HEK293 (cell line): ENCODE measurements around the gene UHMK1.
A peak's percentile ranks its signal among the peaks of the same experiment; 100 is the strongest.

Source experiments
- CTCF ChIA-PET: fragments of 350-600 bp; formaldehyde crosslinking; extraction: SDS; loops from one replicate; lab custom pipeline; 2021; ENCODE audit warnings: antibody characterized with exemption; lab: Yijun Ruan, JAX
- POLR2A ChIA-PET: fragments of 300-600 bp; formaldehyde crosslinking; extraction: SDS; loops from one replicate; lab custom pipeline; 2020; ENCODE audit warnings: antibody characterized with exemption, inconsistent platforms; lab: Yijun Ruan, JAX
- H3K27ac ChIP-seq: fragments of 200-500 bp; sonication (Bioruptor generic); 2 replicates; pipeline ENCODE4 v1.5.1; 2014; ENCODE audit warnings: low read depth, low read length, control low read depth, inconsistent platforms; ENCODE audit errors: extremely low read depth
- H3K36me3 ChIP-seq, 2 experiments: fragments of 200-500 bp in 1 of 2; sonication (Bioruptor generic) in 1 of 2; 1 replicate in 1 of 2; 2 replicates in 1 of 2; pipeline ENCODE4 v1.5.1; 2014 to 2017; ENCODE audit warnings: inconsistent platforms in 2 of 2, low read length in 2 of 2; ENCODE audit not compliant: control insufficient read depth in 2 of 2, insufficient read depth in 1 of 2
- H3K4me1 ChIP-seq: fragments of 200-500 bp; sonication (Bioruptor generic); 2 replicates; pipeline ENCODE4 v1.5.1; 2014; ENCODE audit warnings: mild to moderate bottlenecking, low read length, inconsistent platforms; ENCODE audit not compliant: control insufficient read depth, insufficient read depth
- H3K4me3 ChIP-seq: 2 replicates; pipeline ENCODE4 v1.5.1; 2011; ENCODE audit warnings: low read depth, mild to moderate bottlenecking, control low read depth, low read length, moderate library complexity
- H3K9me3 ChIP-seq: fragments of 200-500 bp; sonication (Bioruptor generic); 2 replicates; pipeline ENCODE4 v1.5.1; 2014; ENCODE audit warnings: low read depth, low read length, inconsistent platforms; ENCODE audit not compliant: control insufficient read depth, insufficient read depth
- KLF10 ChIP-seq: fragments of 450-650 bp; IDR thresholded peaks from 2 replicates; pipeline ENCODE4 v1.5.1; 2018; ENCODE audit warnings: missing biosample characterization, mild to moderate bottlenecking, missing genetic modification characterization
- PATZ1 ChIP-seq: fragments of 450-650 bp; formaldehyde crosslinking; IDR thresholded peaks from 2 replicates; pipeline ENCODE4 v1.5.1; 2016; ENCODE audit warnings: missing biosample characterization, missing genetic modification characterization
- PRDM1 ChIP-seq: fragments of 450-650 bp; formaldehyde crosslinking; IDR thresholded peaks from 2 replicates; pipeline ENCODE4; 2016; ENCODE audit warnings: missing biosample characterization, missing genetic modification characterization
- PRDM10 ChIP-seq: fragments of 450-650 bp; formaldehyde crosslinking; IDR thresholded peaks from 2 replicates; pipeline ENCODE4 v1.5.1; 2016; ENCODE audit warnings: missing biosample characterization, missing genetic modification characterization
- REPIN1 ChIP-seq: fragments of 450-650 bp; formaldehyde crosslinking; IDR thresholded peaks from 2 replicates; pipeline ENCODE4 v1.5.1; 2017; ENCODE audit warnings: missing biosample characterization, missing genetic modification characterization, low read depth
- SP2 ChIP-seq: fragments of 450-650 bp; formaldehyde crosslinking; IDR thresholded peaks from 2 replicates; pipeline ENCODE4 v1.5.1; 2016; ENCODE audit warnings: missing biosample characterization, missing genetic modification characterization
- SP7 ChIP-seq: fragments of 450-650 bp; formaldehyde crosslinking; IDR thresholded peaks from 2 replicates; pipeline ENCODE4 v1.5.1; 2016; ENCODE audit warnings: missing biosample characterization, missing genetic modification characterization
- TRIM28 ChIP-seq: IDR thresholded peaks from 2 replicates; pipeline ENCODE4 v1.6.1; 2011; ENCODE audit warnings: low read length, control low read depth, borderline replicate concordance
- YY1 ChIP-seq: fragments of 450-650 bp; formaldehyde crosslinking; IDR thresholded peaks from 2 replicates; pipeline ENCODE4 v1.5.1; 2018; ENCODE audit warnings: missing biosample characterization, missing genetic modification characterization
- ZBTB11 ChIP-seq: fragments of 450-650 bp; formaldehyde crosslinking; conservative IDR thresholded peaks from 2 replicates; pipeline ENCODE4 v1.5.1; 2016; ENCODE audit warnings: low read depth, missing biosample characterization, missing genetic modification characterization
- ZBTB17 ChIP-seq: fragments of 450-650 bp; formaldehyde crosslinking; IDR thresholded peaks from 2 replicates; pipeline ENCODE4 v1.5.1; 2016; ENCODE audit warnings: missing biosample characterization, missing genetic modification characterization
- ZBTB20 ChIP-seq: fragments of 450-650 bp; formaldehyde crosslinking; IDR thresholded peaks from 2 replicates; pipeline ENCODE4 v1.5.1; 2016; ENCODE audit warnings: missing biosample characterization, missing genetic modification characterization
- ZFP37 ChIP-seq: fragments of 450-650 bp; formaldehyde crosslinking; IDR thresholded peaks from 2 replicates; pipeline ENCODE4 v1.5.1; 2016; ENCODE audit warnings: missing biosample characterization, missing genetic modification characterization
- ZNF248 ChIP-seq: fragments of 450-650 bp; formaldehyde crosslinking; IDR thresholded peaks from 2 replicates; pipeline ENCODE4 v1.5.1; 2017; ENCODE audit warnings: missing biosample characterization, missing genetic modification characterization
- ZNF335 ChIP-seq: fragments of 450-650 bp; formaldehyde crosslinking; conservative IDR thresholded peaks from 2 replicates; pipeline ENCODE4 v1.5.1; 2016; ENCODE audit warnings: missing biosample characterization, missing genetic modification characterization
- ZNF341 ChIP-seq: fragments of 450-650 bp; formaldehyde crosslinking; IDR thresholded peaks from 2 replicates; pipeline ENCODE4; 2016; ENCODE audit warnings: low read depth, missing biosample characterization, missing genetic modification characterization
- ZNF394 ChIP-seq: fragments of 450-650 bp; formaldehyde crosslinking; IDR thresholded peaks from 2 replicates; pipeline ENCODE4 v1.5.1; 2016; ENCODE audit warnings: missing biosample characterization, missing genetic modification characterization, mild to moderate bottlenecking, moderate library complexity, borderline replicate concordance
- ZNF449 ChIP-seq: fragments of 450-650 bp; formaldehyde crosslinking; IDR thresholded peaks from 2 replicates; pipeline ENCODE4 v1.5.1; 2017; ENCODE audit warnings: missing biosample characterization, mild to moderate bottlenecking, missing genetic modification characterization, moderate library complexity
- ZNF513 ChIP-seq: fragments of 450-650 bp; IDR thresholded peaks from 2 replicates; pipeline ENCODE4 v1.5.1; 2018; ENCODE audit warnings: missing biosample characterization, missing genetic modification characterization
- ZNF529 ChIP-seq: fragments of 450-650 bp; formaldehyde crosslinking; IDR thresholded peaks from 2 replicates; pipeline ENCODE4 v1.5.1; 2017; ENCODE audit warnings: missing genetic modification characterization, missing biosample characterization; ENCODE audit not compliant: insufficient replicate concordance
- ZNF560 ChIP-seq: fragments of 450-650 bp; formaldehyde crosslinking; IDR thresholded peaks from 2 replicates; pipeline ENCODE4 v1.5.1; 2017; ENCODE audit warnings: missing biosample characterization, missing genetic modification characterization, borderline replicate concordance
- ZNF610 ChIP-seq: fragments of 450-650 bp; formaldehyde crosslinking; IDR thresholded peaks from 2 replicates; pipeline ENCODE4 v1.5.1; 2016; ENCODE audit warnings: missing biosample characterization, missing genetic modification characterization, borderline replicate concordance
- ZNF777 ChIP-seq: fragments of 450-650 bp; formaldehyde crosslinking; IDR thresholded peaks from 2 replicates; pipeline ENCODE4 v1.5.1; 2017; ENCODE audit warnings: missing biosample characterization, missing genetic modification characterization, borderline replicate concordance
- ZNF843 ChIP-seq: fragments of 450-650 bp; formaldehyde crosslinking; IDR thresholded peaks from 2 replicates; pipeline ENCODE4 v1.5.1; 2016; ENCODE audit warnings: missing biosample characterization, missing genetic modification characterization
- ZXDB ChIP-seq: fragments of 450-650 bp; formaldehyde crosslinking; IDR thresholded peaks from 2 replicates; pipeline ENCODE4 v1.5.1; 2016; ENCODE audit warnings: missing biosample characterization, missing genetic modification characterization

The UHMK1 gene

GRCh38 chr1:162497723-162498495, at the start of gene UHMK1:
TSS of gene UHMK1 (plus strand) at chr1:162497818. CDS start at chr1:162498001, 183 bp downstream.
- H3K27ac ChIP-seq: peak within 1 kb of the TSS; percentile 68
- H3K4me3 ChIP-seq: peak within 1 kb of the TSS; percentile 95
- peaks cover 20 to 31% of the 10 kb centered on the region in 2 experiments for H3K36me3 ChIP-seq
- POLR2A ChIA-PET: interaction anchor here (1.0 kb wide), 1 partner anchor 63 kb away, joined by 4 read pairs; no protein-coding TSS in a partner anchor
- no peaks in the 10 kb centered on the region for H3K4me1 ChIP-seq
- CTCF ChIA-PET: no interaction called here
- H3K9me3 ChIP-seq: no peaks in the 10 kb centered on the region
- TF ChIP-seq ZBTB11 (tag by site-specific recombination): peak; percentile 90
- peak; percentile 92 for TF ChIP-seq ZFP37 (tag by site-specific recombination)
- peak; percentile 20; the same call in 1 of the 2 replicates for TF ChIP-seq TRIM28
- no peak for TF ChIP-seq ZNF560 (tag by site-specific recombination)
- TF ChIP-seq SP2 (tag by site-specific recombination): peak; percentile 75
- TF ChIP-seq SP7: peak; percentile 45; the same call in 1 of the 2 replicates
- 0 out of 2 replicates have a peak, but pooled peaks have one; percentile 38 for TF ChIP-seq ZNF513
- no peak for TF ChIP-seq ZNF777 (tag by site-specific recombination)
- peak; percentile 67 for TF ChIP-seq ZNF843 (tag by site-specific recombination)
- TF ChIP-seq KLF10 (tag by site-specific recombination): no peak
- 0 out of 2 replicates have a peak, but pooled peaks have one; percentile 61 for TF ChIP-seq ZNF610 (tag by site-specific recombination)
- peak; percentile 78 for TF ChIP-seq ZNF335 (tag by site-specific recombination)
- TF ChIP-seq ZNF394 (tag by site-specific recombination): peak; percentile 31; the same call in 1 of the 2 replicates
- TF ChIP-seq ZNF529: no peak
- TF ChIP-seq ZNF341 (tag by site-specific recombination): peak; percentile 74
- TF ChIP-seq PRDM10: peak; percentile 94
- TF ChIP-seq ZXDB (tag by site-specific recombination): peak; percentile 62
- TF ChIP-seq YY1: peak; percentile 83
- peak; percentile 29; the same call in 1 of the 2 replicates for TF ChIP-seq ZBTB20 (tag by site-specific recombination)
- peak; percentile 69 for TF ChIP-seq PATZ1 (tag by site-specific recombination)
- TF ChIP-seq ZNF248 (tag by site-specific recombination): no peak
- TF ChIP-seq ZBTB17 (tag by site-specific recombination): peak; percentile 77
- no peak for TF ChIP-seq REPIN1
- no peak for TF ChIP-seq ZNF449 (tag by site-specific recombination)
- TF ChIP-seq PRDM1 (tag by site-specific recombination): peak; percentile 72; the same call in 1 of the 2 replicates
